IPS DF 6.9 (cell line): ENCODE measurements around the gene FHOD3.

Experiments used
- DNase-seq: peaks from one replicate; pipeline ENCODE4 v3.0.0-alpha.2; 2013; ENCODE audit warnings: low read depth, low spot score
- H3K27ac ChIP-seq: one replicate; pipeline ENCODE4 v1.5.1; 2013; ENCODE audit warnings: low read length, control low read depth
- H3K27me3 ChIP-seq: 2 replicates; pipeline ENCODE4 v1.6.1; 2013; ENCODE audit warnings: mild to moderate bottlenecking, low read length; ENCODE audit not compliant: control insufficient read depth, insufficient read depth
- H3K36me3 ChIP-seq: 2 replicates; pipeline ENCODE4 v1.6.1; 2013; ENCODE audit warnings: low read length; ENCODE audit not compliant: control insufficient read depth, insufficient read depth
- H3K4me1 ChIP-seq: 2 replicates; pipeline ENCODE4 v1.6.1; 2013; ENCODE audit warnings: low read length; ENCODE audit not compliant: control insufficient read depth, insufficient read depth
- H3K4me3 ChIP-seq: 2 replicates; pipeline ENCODE4 v1.5.1; 2013; ENCODE audit warnings: mild to moderate bottlenecking, low read length
- H3K9me3 ChIP-seq: 2 replicates; pipeline ENCODE4 v1.6.1; 2013; ENCODE audit warnings: low read length, inconsistent platforms; ENCODE audit not compliant: control insufficient read depth, insufficient read depth
- WGBS: extraction: QIAGEN DNeasy Blood & Tissue Kit; methylation state at CpG from one replicate; pipeline ENCODE4 v1.1.7; 2013; ENCODE audit warnings: mixed read lengths, missing lambda C conversion rate; ENCODE audit not compliant: insufficient read length, insufficient coverage; 5-methylcytosine and 5-hydroxymethylcytosine counted together

The FHOD3 gene

GRCh38 chr18:36322408-36322728 is 24.9 kb downstream of the FHOD3 start:
- no CpG with 5 or more reads among the region's 1 CpG for WGBS
- no peaks in the 10 kb centered on the region for H3K9me3 ChIP-seq
- no peaks in the 10 kb centered on the region for H3K36me3 ChIP-seq
- DNase-seq: no peak
- H3K4me3 ChIP-seq: no peak overlapping the region
- no peaks in the 10 kb centered on the region for H3K27me3 ChIP-seq
- H3K27ac ChIP-seq: no peak overlapping the region
- no peaks in the 10 kb centered on the region for H3K4me1 ChIP-seq

- Histone ChIP-seq H3K36me3 (no peaks in the 10 kb centered on the region), H3K4me3 (no peak overlapping the region), H3K27ac (no peak overlapping the region), H3K27me3 (no peaks in the 10 kb centered on the region), H3K4me1 (no peaks in the 10 kb centered on the region), H3K9me3 (no peaks in the 10 kb centered on the region)
- no CpG with 5 or more reads among the region's 4 CpGs for WGBS
- no peak for DNase-seq
These were observed 25.2 kb downstream of the FHOD3 start for GRCh38 chr18:36322734-36323133.

DNA sequence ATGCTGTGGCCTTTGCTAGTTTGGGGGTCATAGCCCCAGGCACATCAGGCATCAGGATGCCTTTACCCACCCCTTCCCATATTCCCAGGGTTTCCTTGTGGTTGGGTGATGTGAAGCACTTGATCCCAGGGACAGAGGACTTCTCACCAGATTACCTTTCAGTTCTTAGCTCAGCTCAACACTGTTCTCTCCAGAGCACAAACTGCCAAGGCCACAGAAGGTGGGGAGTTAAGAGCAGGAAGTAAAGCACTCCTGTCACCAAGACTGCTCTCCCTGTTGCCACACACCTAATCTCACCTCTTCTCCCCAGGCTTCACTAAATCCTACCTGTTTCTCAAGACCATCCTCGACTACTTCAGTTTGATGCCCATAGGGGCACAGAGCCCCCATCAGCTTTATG is 25.9 kb downstream of the FHOD3 start:
- Histone ChIP-seq H3K4me3 (no peak overlapping the region), H3K9me3 (no peaks in the 10 kb centered on the region), H3K4me1 (no peaks in the 10 kb centered on the region), H3K27me3 (no peaks in the 10 kb centered on the region), H3K27ac (no peak overlapping the region), H3K36me3 (no peaks in the 10 kb centered on the region)
- no peak for DNase-seq
- WGBS: no CpG with 5 or more reads among the region's 1 CpG

DNA sequence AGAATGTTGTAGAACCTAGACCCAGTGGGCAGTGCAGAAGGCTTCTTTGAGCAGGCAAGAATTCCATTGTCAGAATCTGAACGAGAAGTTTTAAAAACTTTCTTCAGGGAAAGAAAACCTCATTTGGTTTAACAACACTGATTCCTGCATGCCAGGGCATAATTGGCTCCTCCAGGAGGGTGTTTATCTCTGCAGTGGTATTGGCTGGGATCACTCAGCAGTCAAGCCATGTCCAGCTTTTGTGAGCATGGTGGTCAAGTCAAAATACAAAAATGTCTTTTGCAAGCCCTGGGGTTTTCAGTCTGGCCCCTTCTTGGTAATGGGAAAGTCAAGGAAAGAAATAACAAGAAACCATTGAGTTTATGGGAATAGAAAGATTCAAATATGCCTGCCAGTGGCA is 28.3 kb downstream of the FHOD3 start:
- Histone ChIP-seq H3K4me3 (no peak overlapping the region), H3K9me3 (no peaks in the 10 kb centered on the region), H3K36me3 (no peaks in the 10 kb centered on the region), H3K4me1 (peaks cover 5% of the 10 kb centered on the region; the same call in 1 of the 2 replicates), H3K27ac (no peak overlapping the region), H3K27me3 (no peaks in the 10 kb centered on the region)
- DNase-seq: no peak
- WGBS: no CpG with 5 or more reads among the region's 1 CpG

- Histone ChIP-seq H3K27me3 (no peaks in the 10 kb centered on the region), H3K4me3 (no peak overlapping the region), H3K36me3 (no peaks in the 10 kb centered on the region), H3K9me3 (no peaks in the 10 kb centered on the region), H3K27ac (no peak overlapping the region), H3K4me1 (peaks cover 8% of the 10 kb centered on the region)
- no CpG with 5 or more reads among the region's 6 CpGs for WGBS
- no peak for DNase-seq
These were observed 29.3 kb downstream of the FHOD3 start for GRCh38 chr18:36326771-36327170.

DNA sequence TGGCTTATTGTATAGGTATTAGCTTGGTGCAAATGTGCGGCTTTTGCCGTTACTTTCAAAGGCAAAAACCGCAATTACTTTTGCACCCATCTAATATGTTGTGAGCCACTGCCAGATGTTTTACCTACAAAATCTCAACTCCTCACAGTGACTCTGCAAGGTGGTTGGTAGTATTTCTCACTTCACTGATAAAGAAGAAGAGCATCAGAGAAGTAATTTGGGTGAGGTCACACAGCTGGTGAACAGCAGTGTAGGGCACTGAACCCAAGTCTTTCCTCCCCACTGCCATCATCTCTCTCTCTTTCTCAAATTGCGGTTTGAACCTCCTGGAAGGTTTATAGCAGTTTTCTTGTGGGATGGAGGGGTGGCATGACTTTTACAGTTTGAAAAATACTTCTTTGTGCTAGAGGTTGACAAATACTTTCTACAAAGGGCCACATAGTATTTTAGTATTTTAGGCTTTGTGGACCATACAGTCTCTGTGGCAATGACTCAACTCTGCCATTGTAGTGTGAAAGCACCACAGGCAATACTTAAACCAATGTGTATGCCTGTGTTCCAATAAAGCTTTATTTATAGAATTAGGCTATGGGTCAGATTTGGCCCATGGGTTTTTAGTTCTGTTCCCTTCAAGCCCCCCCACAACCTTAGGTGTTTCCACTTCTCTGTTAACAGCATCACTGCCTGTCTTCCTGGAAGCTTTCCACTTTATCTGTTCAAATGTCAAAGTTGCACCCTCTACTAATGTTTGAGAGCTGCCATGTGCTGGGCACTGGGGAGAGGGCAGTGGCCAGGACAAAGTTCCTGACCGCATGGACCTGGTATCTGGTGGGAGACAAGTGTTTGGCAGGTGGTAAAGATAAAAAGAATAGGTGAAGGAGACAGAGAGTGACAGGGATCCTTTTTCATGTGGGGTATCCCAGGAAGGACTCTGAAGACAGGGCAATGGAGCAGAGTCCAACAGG is 30.1 kb downstream of the FHOD3 start:
- Histone ChIP-seq H3K4me3 (no peak overlapping the region), H3K9me3 (no peaks in the 10 kb centered on the region), H3K27ac (no peak overlapping the region), H3K27me3 (no peaks in the 10 kb centered on the region), H3K36me3 (no peaks in the 10 kb centered on the region), H3K4me1 (peaks cover 8% of the 10 kb centered on the region)
- DNase-seq: no peak
- WGBS: no CpG with 5 or more reads among the region's 5 CpGs

- no CpG with 5 or more reads among the region's 3 CpGs for WGBS
- no peaks in the 10 kb centered on the region for H3K36me3 ChIP-seq
- no peaks in the 10 kb centered on the region for H3K9me3 ChIP-seq
- H3K27ac ChIP-seq: no peak overlapping the region
- no peak for DNase-seq
- peaks cover 8% of the 10 kb centered on the region for H3K4me1 ChIP-seq
- no peaks in the 10 kb centered on the region for H3K27me3 ChIP-seq
- no peak overlapping the region for H3K4me3 ChIP-seq
These were observed 30.9 kb downstream of the FHOD3 start for GRCh38 chr18:36328385-36328858.

DNA sequence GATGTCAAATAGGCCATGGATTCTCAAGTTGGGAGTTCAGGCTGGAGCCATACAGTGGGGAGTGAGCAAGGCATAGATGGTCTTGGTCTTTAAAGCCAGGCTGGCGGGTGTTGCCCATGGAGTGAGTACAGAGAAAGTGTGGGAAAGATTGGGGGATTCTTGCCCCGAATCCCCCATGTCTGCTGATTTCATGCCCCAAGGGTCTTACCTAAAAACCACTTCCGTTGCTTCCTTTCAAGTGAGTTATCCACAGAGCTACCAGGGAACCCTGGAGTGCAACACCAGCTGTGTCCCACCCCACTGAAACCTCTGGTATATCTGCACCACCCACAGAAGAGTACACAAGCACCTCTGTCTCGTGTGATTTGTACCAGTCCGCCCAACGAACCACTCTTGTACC is 31.4 kb downstream of the FHOD3 start:
- DNase-seq: no peak
- no peaks in the 10 kb centered on the region for H3K27me3 ChIP-seq
- no CpG with 5 or more reads among the region's 6 CpGs for WGBS
- no peaks in the 10 kb centered on the region for H3K36me3 ChIP-seq
- no peak overlapping the region for H3K4me3 ChIP-seq
- no peak overlapping the region for H3K27ac ChIP-seq
- H3K9me3 ChIP-seq: no peaks in the 10 kb centered on the region
- H3K4me1 ChIP-seq: peaks cover 8% of the 10 kb centered on the region

DNA sequence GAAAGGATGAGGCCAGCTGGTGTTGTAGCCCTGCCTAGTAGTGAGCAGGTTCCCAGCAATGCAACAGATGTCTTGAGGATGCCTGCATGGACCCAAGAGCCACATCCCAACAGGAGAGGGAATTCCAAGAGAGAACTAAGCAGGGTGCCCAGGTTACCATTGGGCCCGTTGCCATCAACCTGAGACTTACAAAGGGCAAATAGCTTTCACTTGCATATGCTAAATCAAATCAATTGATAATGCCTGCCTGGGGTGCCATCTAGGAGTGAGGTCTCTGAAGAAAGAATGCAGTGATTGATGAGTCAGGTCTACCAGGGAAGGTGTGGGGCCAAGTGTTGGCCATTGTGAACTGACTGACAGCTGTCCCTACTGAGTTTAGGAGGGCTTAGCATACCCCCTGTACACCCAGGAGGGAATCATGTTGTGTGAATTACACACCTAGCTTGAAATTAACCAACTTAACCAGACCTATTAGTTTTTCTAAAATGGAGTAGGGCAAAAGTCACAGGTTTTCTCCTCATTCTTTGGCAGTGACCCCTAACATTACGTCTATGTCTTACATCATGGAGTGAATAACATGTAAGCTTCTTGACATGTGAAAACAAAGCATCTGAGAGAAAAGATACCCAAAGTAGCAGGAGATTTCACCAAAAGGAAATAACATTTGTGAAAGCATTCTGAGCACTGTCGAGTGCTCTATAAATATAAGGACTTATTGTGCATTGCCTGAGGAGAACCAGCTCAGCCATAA is 32.3 kb downstream of the FHOD3 start:
- WGBS: no CpG with 5 or more reads among the region's 3 CpGs
- Histone ChIP-seq H3K9me3 (no peaks in the 10 kb centered on the region), H3K36me3 (no peaks in the 10 kb centered on the region), H3K4me1 (peaks cover 8% of the 10 kb centered on the region), H3K27me3 (no peaks in the 10 kb centered on the region), H3K4me3 (no peak overlapping the region), H3K27ac (no peak overlapping the region)
- DNase-seq: no peak

DNA sequence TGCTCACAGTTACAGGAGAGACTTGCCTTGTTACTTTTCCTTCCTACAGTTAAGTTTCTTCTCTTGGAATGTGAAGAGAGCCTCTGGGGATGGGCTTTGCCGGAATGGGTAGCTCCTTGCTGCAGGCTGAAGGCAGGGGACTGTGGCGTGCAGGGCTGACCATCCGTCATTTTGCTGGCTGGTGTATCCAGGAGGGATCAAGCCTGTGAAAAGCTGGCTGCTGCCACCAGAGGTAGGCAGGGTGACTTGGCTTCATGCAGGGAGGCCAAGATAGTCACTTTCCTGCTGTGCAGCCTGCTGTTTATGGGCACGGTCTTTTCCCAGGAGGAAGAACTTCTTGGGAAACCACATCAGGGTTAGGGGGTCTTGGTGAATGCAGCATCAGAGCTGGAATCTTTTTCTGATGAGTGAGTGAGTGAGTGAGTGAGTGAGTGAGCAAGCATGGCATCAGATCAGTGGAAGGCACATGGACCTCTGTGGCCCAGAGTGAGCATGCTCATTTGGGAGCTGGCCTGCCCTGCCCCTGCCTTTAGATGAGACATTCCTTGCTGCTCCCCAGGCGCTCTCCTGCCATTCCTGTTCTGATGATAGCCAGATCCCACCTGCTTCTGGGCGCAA is 33.0 kb downstream of the FHOD3 start:
- H3K27ac ChIP-seq: no peak overlapping the region
- peaks cover 8% of the 10 kb centered on the region for H3K4me1 ChIP-seq
- no peak overlapping the region for H3K4me3 ChIP-seq
- no CpG with 5 or more reads among the region's 6 CpGs for WGBS
- H3K27me3 ChIP-seq: no peaks in the 10 kb centered on the region
- no peaks in the 10 kb centered on the region for H3K36me3 ChIP-seq
- H3K9me3 ChIP-seq: no peaks in the 10 kb centered on the region
- DNase-seq: no peak
